ENCODE data around the gene OCA2.

- TF ChIP-seq CTCF (IDR thresholded peaks at IDR 0.05), result no peak
- no peak for TF ChIP-seq POLR2A (IDR thresholded peaks at IDR 0.05)
Measured at GRCh38 chr15:27847775-27848710, 251.1 kb downstream of the OCA2 start.

All from heart left ventricle (tissue), 13 donors.